ENCODE data around the gene CCZ1. TPM values are rescaled to one million over a fixed set of nuclear protein-coding genes. Genes with fewer than 3 reads are reported as not detected.
"Not testable (repeated sequence)": the region's sequence is repeated elsewhere in the genome, so short reads cannot be mapped to it uniquely, and the experiment has no call there.

CCZ1 gene
- total and polyA plus RNA-seq, 2 of the 8 experiments (the other 6 are each of a cell fraction or from before 2014, with no cell fraction given) = 56.3 to 150 TPM

GRCh38 chr7:5930290-5930689 is 31.8 kb downstream of the CCZ1 start:
- POLR2A ChIA-PET (ENCODE audit: partially characterized antibody); CTCF ChIA-PET (ENCODE audit: partially characterized antibody); H3K56ac ChIP-seq (replicated peaks; ENCODE audit: insufficient read length, low read depth, low read length); H2BK12ac ChIP-seq (ENCODE audit: low read depth, low read length); H3K79me2 ChIP-seq (ENCODE audit: control insufficient read depth in 1 of 2, insufficient read depth in 2 of 2, low read length in 2 of 2); H3K4me2 ChIP-seq (ENCODE audit: insufficient read depth in 1 of 2, low read depth in 2 of 2, low read length in 2 of 2); H2AFZ ChIP-seq (ENCODE audit: low read length); H4K8ac ChIP-seq (ENCODE audit: extremely low read depth, insufficient read depth, low read length); H3K4me3 ChIP-seq (ENCODE audit: extremely low read depth in 1 of 4, insufficient read depth in 2 of 4, low read depth in 3 of 4, low read length in 4 of 4); H2BK15ac ChIP-seq (ENCODE audit: low read length); H4K91ac ChIP-seq (replicated peaks; ENCODE audit: insufficient read length, low read length); H3K14ac ChIP-seq (ENCODE audit: insufficient read length); H2BK20ac ChIP-seq (ENCODE audit: low read length); H3K79me1 ChIP-seq (ENCODE audit: low read depth, low read length); H3K18ac ChIP-seq (ENCODE audit: extremely low read depth, low read length); FAIRE-seq; H3K27ac ChIP-seq (ENCODE audit: low read depth, low read length); H3K27me3 ChIP-seq (replicated peaks in 1 of 4; ENCODE audit: control insufficient read depth in 3 of 4, extremely low read depth in 1 of 4, insufficient read depth in 3 of 4, low read length in 3 of 4); H3K23ac ChIP-seq (ENCODE audit: insufficient read length); H3K4me1 ChIP-seq (replicated peaks in 1 of 4; ENCODE audit: control insufficient read depth in 3 of 4, insufficient read depth in 4 of 4, low read length in 3 of 4); DNase-seq (ENCODE audit: low read depth in 1 of 2, low spot score in 2 of 2); H3K4ac ChIP-seq (replicated peaks; ENCODE audit: insufficient read length, low read depth, low read length); H2BK5ac ChIP-seq (ENCODE audit: low read depth, low read length); H3K36me3 ChIP-seq (ENCODE audit: control insufficient read depth in 2 of 4, insufficient read depth in 4 of 4, low read length in 3 of 4); H3K9ac ChIP-seq (replicated peaks in 1 of 4; ENCODE audit: extremely low read depth in 1 of 4, low read depth in 3 of 4, low read length in 3 of 4); H4K20me1 ChIP-seq (replicated peaks in 1 of 2; ENCODE audit: control insufficient read depth in 1 of 2, insufficient read depth in 2 of 2, low read length in 2 of 2); H2BK120ac ChIP-seq (replicated peaks; ENCODE audit: low read depth, low read length); H3K23me2 ChIP-seq (ENCODE audit: low read depth, low read length); H3K9me3 ChIP-seq (ENCODE audit: insufficient read depth in 2 of 2, low read depth in 1 of 2, low read length in 1 of 2); H4K5ac ChIP-seq (ENCODE audit: insufficient read length, low read depth, low read length); H2AK5ac ChIP-seq (ENCODE audit: low read depth, low read length): not testable (repeated sequence)
- WGBS, 2 experiments (ENCODE audit: extremely low coverage in 1 of 2, insufficient coverage in 1 of 2, insufficient read length in 1 of 2, insufficient replicate concordance in 2 of 2, low coverage in 1 of 2, low lambda C conversion rate in 2 of 2, missing lambda C conversion rate in 1 of 2) = no CpG with 5 or more reads among the region's 10 CpGs

- H4K91ac ChIP-seq (replicated peaks; ENCODE audit: insufficient read length, low read length); H3K4me3 ChIP-seq (ENCODE audit: extremely low read depth in 1 of 4, insufficient read depth in 2 of 4, low read depth in 3 of 4, low read length in 4 of 4); H3K9ac ChIP-seq (replicated peaks in 1 of 4; ENCODE audit: extremely low read depth in 1 of 4, low read depth in 3 of 4, low read length in 3 of 4); H2AK5ac ChIP-seq (ENCODE audit: low read depth, low read length); H2BK5ac ChIP-seq (ENCODE audit: low read depth, low read length); DNase-seq (ENCODE audit: low read depth in 1 of 2, low spot score in 2 of 2); H2BK15ac ChIP-seq (ENCODE audit: low read length); H3K27ac ChIP-seq (ENCODE audit: low read depth, low read length); H2BK120ac ChIP-seq (replicated peaks; ENCODE audit: low read depth, low read length); FAIRE-seq; H3K23me2 ChIP-seq (ENCODE audit: low read depth, low read length); H3K79me1 ChIP-seq (ENCODE audit: low read depth, low read length); H3K14ac ChIP-seq (ENCODE audit: insufficient read length); H4K5ac ChIP-seq (ENCODE audit: insufficient read length, low read depth, low read length); H4K20me1 ChIP-seq (replicated peaks in 1 of 2; ENCODE audit: control insufficient read depth in 1 of 2, insufficient read depth in 2 of 2, low read length in 2 of 2); H4K8ac ChIP-seq (ENCODE audit: extremely low read depth, insufficient read depth, low read length); H3K4ac ChIP-seq (replicated peaks; ENCODE audit: insufficient read length, low read depth, low read length); CTCF ChIA-PET (ENCODE audit: partially characterized antibody); H3K79me2 ChIP-seq (ENCODE audit: control insufficient read depth in 1 of 2, insufficient read depth in 2 of 2, low read length in 2 of 2); H2AFZ ChIP-seq (ENCODE audit: low read length); H3K23ac ChIP-seq (ENCODE audit: insufficient read length); H3K36me3 ChIP-seq (ENCODE audit: control insufficient read depth in 2 of 4, insufficient read depth in 4 of 4, low read length in 3 of 4); H3K4me2 ChIP-seq (ENCODE audit: insufficient read depth in 1 of 2, low read depth in 2 of 2, low read length in 2 of 2); H3K56ac ChIP-seq (replicated peaks; ENCODE audit: insufficient read length, low read depth, low read length); POLR2A ChIA-PET (ENCODE audit: partially characterized antibody); H3K18ac ChIP-seq (ENCODE audit: extremely low read depth, low read length); H2BK12ac ChIP-seq (ENCODE audit: low read depth, low read length); H3K9me3 ChIP-seq (ENCODE audit: insufficient read depth in 2 of 2, low read depth in 1 of 2, low read length in 1 of 2); H2BK20ac ChIP-seq (ENCODE audit: low read length); H3K4me1 ChIP-seq (replicated peaks in 1 of 4; ENCODE audit: control insufficient read depth in 3 of 4, insufficient read depth in 4 of 4, low read length in 3 of 4); H3K27me3 ChIP-seq (replicated peaks in 1 of 4; ENCODE audit: control insufficient read depth in 3 of 4, extremely low read depth in 1 of 4, insufficient read depth in 3 of 4, low read length in 3 of 4): not testable (repeated sequence)
- WGBS, 2 experiments (ENCODE audit: extremely low coverage in 1 of 2, insufficient coverage in 1 of 2, insufficient read length in 1 of 2, insufficient replicate concordance in 2 of 2, low coverage in 1 of 2, low lambda C conversion rate in 2 of 2, missing lambda C conversion rate in 1 of 2) = 84% methylated on average over 11 of the region's 14 CpGs; no CpG with 5 or more reads in 1 of the 2 experiments
Measured at GRCh38 chr7:5931250-5931649, 32.7 kb downstream of the CCZ1 start.

Measured in H1 (cell line).